Measurements from ENCODE around the gene KCNH3. TPM values are rescaled to one million over a fixed set of nuclear protein-coding genes. Genes with fewer than 3 reads are reported as not detected.

The KCNH3 gene
- total and polyA plus RNA-seq, 2 of the 13 experiments (the other 11 are each of a cell fraction or from before 2014, with no cell fraction given) = 0.01 to 0.07 TPM

- DNase-seq (ENCODE audit: low spot score) (no peak), FAIRE-seq (no peak), ATAC-seq (no peak)
- no peak overlapping the region for H3K4me3 ChIP-seq (replicated peaks in 1 of 3; ENCODE audit: insufficient read depth in 1 of 3, low read depth in 2 of 3, low read length in 3 of 3)
- in situ Hi-C loops (cut with HindIII; ENCODE audit: extremely low pct_ligation_motif_present, low pct_unique_long_range_greater_than_20kb) (no loop called here), intact Hi-C loops (cut with micrococcal nuclease; ENCODE audit: unreplicated experiment) (no loop called here)
- no peak overlapping the region for H2AFZ ChIP-seq (ENCODE audit: low read length)
- H3K27ac ChIP-seq (ENCODE audit: extremely low read length, insufficient read depth, low read length) = no peak overlapping the region
- no peaks in the 10 kb centered on the region for H3K9me3 ChIP-seq (ENCODE audit: low read length)
- POLR2A ChIA-PET = no interaction called here
- no peaks in the 10 kb centered on the region for H3K79me2 ChIP-seq (ENCODE audit: insufficient read depth, low read length)
- no peaks in the 10 kb centered on the region for H3K27me3 ChIP-seq (ENCODE audit: control insufficient read depth in 1 of 2, insufficient read depth in 2 of 2, low read length in 2 of 2)
- H3K36me3 ChIP-seq (replicated peaks in 1 of 2; ENCODE audit: control insufficient read depth in 1 of 2, insufficient read depth in 2 of 2, low read length in 2 of 2) = peaks cover 0 to 35% of the 10 kb centered on the region in 2 experiments; a peak in 3 of 5 replicates
- no peak overlapping the region for H3K9ac ChIP-seq (ENCODE audit: insufficient read depth, low read depth, low read length)
- CTCF ChIA-PET (ENCODE audit: low intra/inter-chr PET ratio, low total read pairs) = no interaction called here
- no peaks in the 10 kb centered on the region for H3K4me1 ChIP-seq (ENCODE audit: insufficient read depth, low read length)
- no peak for TF ChIP-seq CBX2 (IDR thresholded peaks at IDR 0.05; ENCODE audit: low read depth, low read length)
- TF ChIP-seq CBX2 (CRISPR knock-in tag; IDR thresholded peaks at IDR 0.05; ENCODE audit: low read depth) = no peak
- no peak for TF ChIP-seq LCORL (IDR thresholded peaks at IDR 0.05)
- TF ChIP-seq LCORL (CRISPR knock-in tag; IDR thresholded peaks at IDR 0.05) = no peak
- TF ChIP-seq ARNT2 (CRISPR knock-in tag; IDR thresholded peaks at IDR 0.05; ENCODE audit: low read depth) = no peak
- TF ChIP-seq SMAD1 (CRISPR knock-in tag; IDR thresholded peaks at IDR 0.05; ENCODE audit: borderline replicate concordance, low read depth) = no peak
- no peaks in the 10 kb centered on the region for H4K20me1 ChIP-seq (ENCODE audit: insufficient read depth, low read length)
- no TSS peak for BruUV-seq (replicated peaks)
- no peak overlapping the region for H3K4me2 ChIP-seq (ENCODE audit: low read depth, low read length)
- WGBS (ENCODE audit: low lambda C conversion rate) = 100% methylated on average over 1 of the region's 1 CpG
Measured at GRCh38 chr12:49491823-49492222, 47.0 kb upstream of the KCNH3 start.

- DNase-seq (ENCODE audit: low spot score) = no peak
- CTCF ChIA-PET (ENCODE audit: low intra/inter-chr PET ratio, low total read pairs) = no interaction called here
- Histone ChIP-seq H3K27me3 (ENCODE audit: control insufficient read depth in 1 of 2, insufficient read depth in 2 of 2, low read length in 2 of 2) (no peaks in the 10 kb centered on the region), H3K27ac (ENCODE audit: extremely low read length, insufficient read depth, low read length) (no peak overlapping the region), H3K4me2 (ENCODE audit: low read depth, low read length) (no peak overlapping the region), H3K36me3 (replicated peaks in 1 of 2; ENCODE audit: control insufficient read depth in 1 of 2, insufficient read depth in 2 of 2, low read length in 2 of 2) (peaks cover 0 to 41% of the 10 kb centered on the region in 2 experiments; a peak in 3 of 5 replicates), H2AFZ (ENCODE audit: low read length) (no peak overlapping the region), H3K4me1 (ENCODE audit: insufficient read depth, low read length) (no peaks in the 10 kb centered on the region), H3K9ac (ENCODE audit: insufficient read depth, low read depth, low read length) (no peak overlapping the region), H3K79me2 (ENCODE audit: insufficient read depth, low read length) (no peaks in the 10 kb centered on the region), H3K4me3 (replicated peaks in 1 of 3; ENCODE audit: insufficient read depth in 1 of 3, low read depth in 2 of 3, low read length in 3 of 3) (no peak overlapping the region), H4K20me1 (ENCODE audit: insufficient read depth, low read length) (no peaks in the 10 kb centered on the region), H3K9me3 (ENCODE audit: low read length) (no peaks in the 10 kb centered on the region)
- POLR2A ChIA-PET = interaction anchor here (0.6 kb wide), 1 partner anchor 362 kb away, joined by 3 read pairs; the partner anchor contains the start of gene TUBA1B
- intact Hi-C loops (cut with micrococcal nuclease; ENCODE audit: unreplicated experiment) = no loop called here
- in situ Hi-C loops (cut with HindIII; ENCODE audit: extremely low pct_ligation_motif_present, low pct_unique_long_range_greater_than_20kb) = no loop called here
- 94% methylated on average over 2 of the region's 2 CpGs for WGBS (ENCODE audit: low lambda C conversion rate)
- BruUV-seq (replicated peaks) = no TSS peak
- no peak for FAIRE-seq
- ATAC-seq = no peak
- no peak for TF ChIP-seq ZNF563 (CRISPR knock-in tag; IDR thresholded peaks at IDR 0.05)
- no peak for TF ChIP-seq HOXA9 (CRISPR knock-in tag; IDR thresholded peaks at IDR 0.05; ENCODE audit: borderline replicate concordance)
- TF ChIP-seq ZNF253 (CRISPR knock-in tag; IDR thresholded peaks at IDR 0.05; ENCODE audit: borderline replicate concordance) = no peak
- TF ChIP-seq NCOR1 (IDR thresholded peaks at IDR 0.05; ENCODE audit: borderline replicate concordance, low read length) = no peak
- no peak for TF ChIP-seq KAT8 (CRISPR knock-in tag; IDR thresholded peaks at IDR 0.05)
- TF ChIP-seq TRIM22 (IDR thresholded peaks at IDR 0.05) = no peak
- no peak for TF ChIP-seq RFXAP (CRISPR knock-in tag; IDR thresholded peaks at IDR 0.05; ENCODE audit: borderline replicate concordance)
- TF ChIP-seq MXD3 (CRISPR knock-in tag; IDR thresholded peaks at IDR 0.05) = no peak
- TF ChIP-seq U2AF2 (IDR thresholded peaks at IDR 0.05; ENCODE audit: low read depth, low read length) = no peak
- TF ChIP-seq ZHX1 (CRISPR knock-in tag; IDR thresholded peaks at IDR 0.05; ENCODE audit: low read depth) = no peak
- TF ChIP-seq FOSL1 (CRISPR knock-in tag; IDR thresholded peaks at IDR 0.05; ENCODE audit: borderline replicate concordance) = no peak
Measured at GRCh38 chr12:49493900-49494299, 44.9 kb upstream of the KCNH3 start.

Data from HepG2 (cell line).